LHCN-M2 (cell line): Measurements from ENCODE around the gene SOX5. TPM values are rescaled to one million over a fixed set of nuclear protein-coding genes. Genes with fewer than 3 reads are reported as not detected.
"Not testable (repeated sequence)": the region's sequence is repeated elsewhere in the genome, so short reads cannot be mapped to it uniquely, and the experiment has no call there.

Source experiments
- DNase-seq: peaks from one replicate; pipeline ENCODE4 v3.0.0-alpha.2; 2012; ENCODE audit warnings: low read depth
- total RNA-seq: library from RNA; depleted of rRNA; stranded (reverse); fragments of >200 nt; gene quantifications from 2 replicates; pipeline ENCODE4 v1.2.3, GENCODE V29; 2014

Gene SOX5
- total RNA-seq, 1 experiment from 2014 or later = 2.4 TPM

DNA sequence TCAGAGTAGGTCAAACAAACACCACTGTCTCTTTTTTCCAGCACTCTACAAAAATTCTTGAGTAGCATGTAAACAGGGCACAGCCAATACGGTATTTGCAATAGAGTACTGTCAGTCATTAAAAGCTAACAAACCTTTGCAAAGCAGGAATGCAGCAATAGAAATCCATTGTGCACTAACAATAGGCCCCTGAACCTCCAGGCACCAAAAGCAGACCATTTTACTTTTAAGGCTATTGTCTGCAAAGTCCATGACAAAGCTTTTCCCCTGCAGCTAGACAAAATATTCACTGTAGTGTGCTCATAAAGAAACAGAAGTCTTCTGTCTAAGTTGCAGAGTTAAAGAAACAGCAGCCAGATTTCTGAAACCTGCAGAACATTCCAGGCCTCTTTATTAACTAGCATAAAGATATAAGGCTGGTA lies 191.9 kb downstream of the SOX5 start:
- DNase-seq = no peak

DNA sequence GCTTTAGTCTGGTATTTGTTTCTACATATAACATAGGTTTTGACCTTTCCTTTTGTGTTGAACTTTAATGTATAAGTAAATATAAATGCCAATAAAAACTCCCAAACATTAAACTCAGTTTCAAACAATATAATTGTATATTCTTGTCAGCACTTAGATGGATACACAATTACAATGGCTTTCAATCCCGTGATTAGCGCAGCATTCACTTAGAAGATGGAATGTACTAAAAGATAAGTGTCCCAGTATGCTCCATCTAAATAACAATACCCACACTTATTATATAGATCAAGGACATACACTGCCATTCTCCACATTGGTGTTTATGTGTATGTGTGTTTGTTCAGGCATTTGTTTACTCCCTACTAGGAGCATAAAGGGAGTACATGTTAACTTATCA lies 193.1 kb downstream of the SOX5 start:
- no peak for DNase-seq

GRCh38 chr12:23753628-23754365 lies 195.7 kb downstream of the SOX5 start:
- no peak for DNase-seq

GRCh38 chr12:23752245-23752644 lies 197.2 kb downstream of the SOX5 start:
- no peak for DNase-seq

- no peak for DNase-seq
These were observed 197.8 kb downstream of the SOX5 start for GRCh38 chr12:23751641-23752040.

GRCh38 chr12:23750923-23751322 lies 198.5 kb downstream of the SOX5 start:
- no peak for DNase-seq

DNA sequence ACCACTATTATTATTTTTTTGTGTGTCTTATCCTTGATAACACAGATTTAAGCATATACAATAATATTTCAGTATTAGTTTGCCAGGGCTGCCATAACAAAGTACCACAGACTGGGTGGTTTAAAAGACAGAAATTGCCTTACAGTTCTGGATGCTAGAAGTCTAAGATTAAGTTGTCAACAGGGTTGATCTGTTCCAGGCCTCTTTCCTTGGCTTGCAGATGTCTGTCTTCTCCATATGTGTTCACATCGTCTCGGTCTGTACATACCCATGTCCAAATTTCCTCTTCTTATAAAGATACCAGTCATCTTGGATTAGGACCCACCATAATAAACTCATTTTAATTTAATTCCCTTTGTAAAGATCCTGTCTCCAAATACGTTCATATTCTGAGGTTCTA lies 204.8 kb downstream of the SOX5 start:
- DNase-seq = no peak

DNA sequence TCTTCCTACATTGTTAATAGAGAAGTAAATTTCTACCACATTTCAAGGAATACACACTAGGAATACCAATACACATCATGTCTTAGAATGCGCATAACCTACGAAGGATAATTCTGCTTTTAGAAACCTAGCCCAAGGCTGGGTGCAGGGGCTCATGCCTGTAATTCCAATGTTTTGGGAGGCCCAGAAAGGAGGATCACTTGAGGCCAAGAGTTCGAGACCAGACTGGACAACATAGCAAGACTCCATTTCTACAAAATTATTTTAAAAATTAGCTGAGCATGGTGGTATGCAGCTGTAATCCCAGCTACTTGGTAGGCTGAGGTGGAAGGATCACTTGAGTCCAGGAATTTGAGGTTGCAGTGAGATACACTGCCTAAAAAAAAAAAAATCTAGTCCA lies 206.9 kb downstream of the SOX5 start:
- no peak for DNase-seq

DNA sequence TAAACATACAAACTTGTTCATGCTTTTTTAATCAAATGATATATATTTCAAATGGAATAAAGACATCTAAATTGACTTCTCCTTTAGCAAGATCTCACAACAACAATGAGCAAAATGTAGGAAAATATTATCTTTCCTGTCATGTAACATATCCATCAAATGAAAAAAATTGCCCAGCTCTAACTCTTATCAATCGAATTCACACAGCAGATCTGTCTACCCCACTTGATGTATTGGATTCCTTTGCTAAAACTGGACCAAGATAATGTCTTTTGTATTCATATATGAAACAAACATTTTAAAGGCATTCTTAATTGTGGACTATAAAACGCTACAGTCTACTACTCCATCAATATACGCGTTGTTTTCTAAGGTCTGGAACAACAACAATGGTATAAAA lies 218.0 kb downstream of the SOX5 start:
- no peak for DNase-seq

- no peak for DNase-seq
These were observed 218.4 kb downstream of the SOX5 start for GRCh38 chr12:23731035-23731434.

GRCh38 chr12:23729359-23729758 lies 220.1 kb downstream of the SOX5 start:
- DNase-seq = no peak

- no peak for DNase-seq
These were observed 222.8 kb downstream of the SOX5 start for GRCh38 chr12:23726646-23727045.

DNA sequence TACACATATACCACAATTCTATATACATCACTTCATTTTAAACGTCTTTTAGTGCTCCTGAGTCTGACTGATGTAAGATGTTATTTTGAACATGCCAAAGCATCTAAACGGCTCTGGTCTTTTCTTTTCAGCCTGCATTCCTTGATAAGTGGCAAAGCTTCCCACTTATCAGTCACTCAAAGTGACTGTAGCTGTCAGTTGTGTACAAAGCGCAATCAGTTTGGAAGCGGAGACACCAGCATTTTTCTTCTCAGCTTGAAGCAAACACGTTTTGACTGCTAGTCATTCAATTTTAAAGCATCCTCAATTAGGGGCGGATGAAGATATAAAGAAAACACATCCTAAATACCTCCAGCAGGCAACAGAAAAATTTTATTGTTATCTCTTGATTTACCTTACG lies 226.8 kb downstream of the SOX5 start:
- DNase-seq = no peak

- no peak for DNase-seq
These were observed 228.2 kb downstream of the SOX5 start for GRCh38 chr12:23721268-23721667.

GRCh38 chr12:23719493-23719892 lies 230.0 kb downstream of the SOX5 start:
- no peak for DNase-seq

DNA sequence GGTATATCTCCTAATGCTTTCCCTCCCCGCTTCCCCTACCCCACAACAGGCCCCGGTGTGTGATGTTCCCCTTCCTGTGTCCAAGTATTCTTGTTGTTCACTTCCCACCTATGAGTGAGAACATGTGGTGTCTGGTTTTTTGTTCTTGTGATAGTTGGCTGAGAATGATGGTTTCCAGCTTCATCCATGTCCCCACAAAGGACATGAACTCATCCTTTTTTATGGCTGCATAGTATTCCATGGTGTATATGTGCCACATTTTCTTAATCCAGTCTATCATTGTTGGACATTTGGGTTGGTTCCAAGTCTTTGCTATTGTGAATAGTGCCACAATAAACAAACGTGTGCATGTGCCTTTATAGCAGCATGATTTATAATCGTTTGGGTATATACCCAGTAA lies 239.1 kb downstream of the SOX5 start:
- not testable (repeated sequence) for DNase-seq

GRCh38 chr12:23708185-23708837 lies 241.2 kb downstream of the SOX5 start:
- DNase-seq = no peak

DNA sequence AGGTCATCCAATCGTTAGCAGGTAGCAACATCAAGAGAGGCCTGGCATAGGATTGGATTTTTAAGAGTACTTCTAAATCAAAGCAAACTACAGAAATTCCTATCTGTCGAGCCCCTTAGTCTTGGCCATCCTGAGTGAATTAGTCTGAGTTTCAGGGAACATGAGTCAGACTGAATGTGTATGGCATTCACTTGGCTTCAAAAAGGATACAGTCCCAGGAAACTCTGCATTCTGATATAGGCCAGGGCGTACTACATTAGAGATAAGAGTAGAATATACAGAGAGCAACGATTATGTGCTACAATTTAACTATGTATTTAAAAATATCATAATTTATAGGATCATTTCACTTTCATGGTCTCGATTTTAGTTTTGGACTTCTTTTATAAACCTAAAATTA lies 242.2 kb downstream of the SOX5 start:
- DNase-seq = no peak

GRCh38 chr12:23704992-23705943 lies 244.2 kb downstream of the SOX5 start:
- no peak for DNase-seq

- no peak for DNase-seq
These were observed 246.4 kb downstream of the SOX5 start for GRCh38 chr12:23703051-23703450.

DNA sequence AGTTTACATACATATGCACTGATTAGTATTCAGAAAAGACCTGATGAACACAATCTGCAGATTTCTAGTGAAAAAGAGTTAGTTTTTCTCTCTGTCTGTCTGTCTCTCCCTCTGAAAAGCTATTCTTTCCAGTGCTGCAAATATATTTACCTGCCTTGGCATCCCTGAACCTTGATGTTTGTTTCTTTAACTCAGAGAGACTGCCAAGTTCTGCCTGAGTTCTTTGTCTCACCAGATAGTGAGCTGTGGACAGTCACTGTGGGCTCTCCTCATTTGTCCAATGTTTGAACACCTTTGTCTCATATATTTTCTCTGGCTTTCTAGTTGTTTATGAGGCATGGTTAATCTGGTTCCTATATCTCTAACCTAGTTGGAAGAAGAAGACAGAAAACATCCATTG lies 250.4 kb downstream of the SOX5 start:
- no peak for DNase-seq

DNA sequence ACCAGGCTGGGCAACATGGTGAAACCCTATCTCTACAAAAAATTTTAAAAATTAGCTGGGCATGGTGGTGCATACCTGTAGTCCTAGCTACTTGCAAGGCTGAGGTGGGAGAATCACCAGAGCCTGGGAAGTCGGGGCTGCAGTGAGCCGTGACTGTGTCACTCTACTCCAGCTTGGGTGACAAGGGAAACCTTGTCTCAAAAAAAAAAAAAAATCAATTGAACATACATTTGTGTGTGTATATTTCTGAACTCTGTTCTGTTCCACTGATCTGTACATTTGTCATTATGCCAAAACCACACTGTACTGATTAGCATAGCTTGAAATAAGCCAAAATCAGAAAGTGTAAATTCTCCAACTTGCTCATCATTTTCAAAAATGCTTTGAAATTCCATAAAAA lies 254.6 kb downstream of the SOX5 start:
- no peak for DNase-seq
